Natural killer cell (primary cell): ENCODE results near the gene FAM240B. TPM values are rescaled to one million over a fixed set of nuclear protein-coding genes. Genes with fewer than 3 reads are reported as not detected.

ENCODE experiments used
- ATAC-seq, 3 donors: fragments of 150-1000 bp in 2 of 3; fragments of 200-7000 bp in 1 of 3; cut with Tn5 transposase; 1 replicate in 1 of 3; 2 replicates in 2 of 3; pipeline ENCODE4 v1.10.0; 2021; ENCODE audit warnings: mild to moderate bottlenecking in 2 of 3, moderate library complexity in 2 of 3
- DNase-seq, 2 donors: peaks; one replicate each; pipeline versions ENCODE4 v3.0.0 to v3.0.0-alpha.2; 2013 to 2021; ENCODE audit warnings: mixed read lengths in 1 of 2
- H3K27ac ChIP-seq: one replicate; pipeline ENCODE4 v1.5.1; 2013; ENCODE audit warnings: mild to moderate bottlenecking, low read length
- H3K27me3 ChIP-seq: one replicate; pipeline ENCODE4 v1.6.1; 2013; ENCODE audit warnings: low read length; ENCODE audit not compliant: control insufficient read depth, insufficient read depth
- H3K36me3 ChIP-seq: one replicate; pipeline ENCODE4 v1.6.1; 2013; ENCODE audit warnings: low read length; ENCODE audit not compliant: control insufficient read depth, insufficient read depth
- H3K4me1 ChIP-seq: one replicate; pipeline ENCODE4 v1.6.1; 2013; ENCODE audit warnings: low read length; ENCODE audit not compliant: control insufficient read depth, insufficient read depth
- H3K4me3 ChIP-seq: one replicate; pipeline ENCODE4 v1.5.1; 2013; ENCODE audit warnings: low read length
- H3K9me3 ChIP-seq: one replicate; pipeline ENCODE4 v1.6.1; 2013; ENCODE audit warnings: low read length; ENCODE audit not compliant: control insufficient read depth, insufficient read depth
- H3K27ac Mint-ChIP-seq, 2 donors: one replicate each; pipeline ENCODE4 v1.8.0; 2022; ENCODE audit warnings: mild to moderate bottlenecking in 2 of 2, mixed read lengths in 2 of 2, moderate library complexity in 1 of 2
- H3K27me3 Mint-ChIP-seq, 2 donors: one replicate each; pipeline ENCODE4 v1.8.0; 2022; ENCODE audit warnings: low read depth in 2 of 2, mixed read lengths in 2 of 2
- H3K36me3 Mint-ChIP-seq: one replicate; pipeline ENCODE4 v1.8.0; 2022; ENCODE audit warnings: mixed read lengths
- H3K4me1 Mint-ChIP-seq, 2 donors: one replicate each; pipeline ENCODE4 v1.8.0; 2022; ENCODE audit warnings: mixed read lengths in 2 of 2
- H3K4me3 Mint-ChIP-seq: one replicate; pipeline ENCODE4 v1.8.0; 2022; ENCODE audit warnings: mild to moderate bottlenecking, moderate library complexity, mixed read lengths
- H3K9me3 Mint-ChIP-seq, 2 donors: one replicate each; pipeline ENCODE4 v1.8.0; 2022; ENCODE audit warnings: mixed read lengths in 2 of 2
- WGBS: methylation state at CpG from one replicate; pipeline ENCODE4 v1.1.7; 2013; ENCODE audit warnings: missing lambda C conversion rate; ENCODE audit not compliant: insufficient coverage; 5-methylcytosine and 5-hydroxymethylcytosine counted together
- intact Hi-C: fragments of 100-400 bp; cut with micrococcal nuclease; formaldehyde crosslinking; loops from one replicate; pipeline ENCODE4 v1.14.2; 2022
- total RNA-seq, 4 donors: library from RNA; stranded (reverse); fragments of 120-200 nt in 1 of 4; gene quantifications; one replicate each; pipeline versions ENCODE4 v1.2.3 to v1.2.4, GENCODE V29; 2013 to 2022
- TF ChIP-seq, protein P1 (sequence below): fragments of 200-600 bp; IDR thresholded peaks from one replicate; pipeline ENCODE4 v1.8.0; 2022; ENCODE audit warnings: antibody characterized with exemption

FAM240B gene
- total RNA-seq, 3 donors from 2014 or later (not counting 1 experiment from before 2014, with no cell fraction given): not detected

DNA sequence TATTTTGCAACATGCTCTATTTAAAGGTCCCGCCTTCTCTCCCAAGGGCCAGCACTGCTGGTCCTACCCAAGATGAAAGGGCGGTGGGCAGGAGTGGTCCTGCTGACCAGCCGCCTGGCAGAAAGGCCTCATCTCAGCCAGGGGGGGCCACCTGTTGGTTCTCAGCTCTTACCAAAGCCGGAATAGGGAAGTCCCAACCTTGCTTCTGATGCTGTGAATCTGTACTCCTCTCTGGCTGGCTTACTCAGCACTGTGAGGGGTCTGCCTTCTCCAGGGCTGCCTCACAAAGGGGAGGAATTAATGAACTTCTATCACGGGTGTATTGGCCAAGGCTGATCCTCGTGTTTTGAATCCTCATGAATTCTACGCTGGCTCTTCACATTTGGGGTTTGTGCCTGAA, 13.6 kb upstream of the FAM240B start:
- TF ChIP-seq, protein P1, sequence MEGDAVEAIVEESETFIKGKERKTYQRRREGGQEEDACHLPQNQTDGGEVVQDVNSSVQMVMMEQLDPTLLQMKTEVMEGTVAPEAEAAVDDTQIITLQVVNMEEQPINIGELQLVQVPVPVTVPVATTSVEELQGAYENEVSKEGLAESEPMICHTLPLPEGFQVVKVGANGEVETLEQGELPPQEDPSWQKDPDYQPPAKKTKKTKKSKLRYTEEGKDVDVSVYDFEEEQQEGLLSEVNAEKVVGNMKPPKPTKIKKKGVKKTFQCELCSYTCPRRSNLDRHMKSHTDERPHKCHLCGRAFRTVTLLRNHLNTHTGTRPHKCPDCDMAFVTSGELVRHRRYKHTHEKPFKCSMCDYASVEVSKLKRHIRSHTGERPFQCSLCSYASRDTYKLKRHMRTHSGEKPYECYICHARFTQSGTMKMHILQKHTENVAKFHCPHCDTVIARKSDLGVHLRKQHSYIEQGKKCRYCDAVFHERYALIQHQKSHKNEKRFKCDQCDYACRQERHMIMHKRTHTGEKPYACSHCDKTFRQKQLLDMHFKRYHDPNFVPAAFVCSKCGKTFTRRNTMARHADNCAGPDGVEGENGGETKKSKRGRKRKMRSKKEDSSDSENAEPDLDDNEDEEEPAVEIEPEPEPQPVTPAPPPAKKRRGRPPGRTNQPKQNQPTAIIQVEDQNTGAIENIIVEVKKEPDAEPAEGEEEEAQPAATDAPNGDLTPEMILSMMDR: no peak
- Mint-ChIP-seq H3K4me1 (no peaks in the 10 kb centered on the region), H3K27me3 (peaks cover 0 to 3% of the 10 kb centered on the region in 2 donors), H3K4me3 (no peak overlapping the region), H3K9me3 (no peaks in the 10 kb centered on the region), H3K27ac (no peak overlapping the region), H3K36me3 (no peaks in the 10 kb centered on the region)
- H3K27ac ChIP-seq: no peak overlapping the region
- H3K36me3 ChIP-seq: no peaks in the 10 kb centered on the region
- H3K4me3 ChIP-seq: no peak overlapping the region
- DNase-seq (no peak), ATAC-seq (no peak)
- intact Hi-C loops: no loop called here
- no peaks in the 10 kb centered on the region for H3K4me1 ChIP-seq
- WGBS: 84% methylated on average over 7 of the region's 7 CpGs
- H3K9me3 ChIP-seq: no peaks in the 10 kb centered on the region
- H3K27me3 ChIP-seq: no peaks in the 10 kb centered on the region

DNA sequence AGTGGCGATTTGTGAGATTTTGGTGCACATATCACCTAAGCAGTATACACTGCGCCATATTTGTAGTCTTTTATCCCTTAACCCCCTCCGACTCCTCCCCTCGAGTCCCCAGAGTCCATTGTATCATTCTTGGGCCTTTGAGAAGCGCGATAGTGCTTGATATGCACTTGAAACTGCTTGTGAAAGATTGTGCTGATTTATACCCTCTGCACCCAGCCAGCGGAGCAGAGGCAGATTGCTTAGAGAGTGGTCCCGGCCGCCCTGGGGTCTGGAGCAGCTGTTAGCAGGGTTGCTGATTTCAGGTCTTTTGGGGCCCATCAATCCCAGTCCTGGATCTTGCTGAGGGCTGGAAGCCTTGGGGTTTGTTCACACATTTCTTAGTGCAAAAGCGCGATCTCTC, 13.0 kb upstream of the FAM240B start:
- Mint-ChIP-seq H3K27me3 (peaks cover 0 to 3% of the 10 kb centered on the region in 2 donors), H3K36me3 (no peaks in the 10 kb centered on the region), H3K9me3 (no peaks in the 10 kb centered on the region), H3K4me1 (no peaks in the 10 kb centered on the region), H3K4me3 (no peak overlapping the region), H3K27ac (no peak overlapping the region)
- TF ChIP-seq, protein P1: no peak
- ATAC-seq (no peak), DNase-seq (no peak)
- no peaks in the 10 kb centered on the region for H3K36me3 ChIP-seq
- H3K4me3 ChIP-seq: no peak overlapping the region
- 90% methylated on average over 10 of the region's 11 CpGs for WGBS
- no peaks in the 10 kb centered on the region for H3K4me1 ChIP-seq
- no peaks in the 10 kb centered on the region for H3K27me3 ChIP-seq
- no peaks in the 10 kb centered on the region for H3K9me3 ChIP-seq
- intact Hi-C loops: no loop called here
- no peak overlapping the region for H3K27ac ChIP-seq

DNA sequence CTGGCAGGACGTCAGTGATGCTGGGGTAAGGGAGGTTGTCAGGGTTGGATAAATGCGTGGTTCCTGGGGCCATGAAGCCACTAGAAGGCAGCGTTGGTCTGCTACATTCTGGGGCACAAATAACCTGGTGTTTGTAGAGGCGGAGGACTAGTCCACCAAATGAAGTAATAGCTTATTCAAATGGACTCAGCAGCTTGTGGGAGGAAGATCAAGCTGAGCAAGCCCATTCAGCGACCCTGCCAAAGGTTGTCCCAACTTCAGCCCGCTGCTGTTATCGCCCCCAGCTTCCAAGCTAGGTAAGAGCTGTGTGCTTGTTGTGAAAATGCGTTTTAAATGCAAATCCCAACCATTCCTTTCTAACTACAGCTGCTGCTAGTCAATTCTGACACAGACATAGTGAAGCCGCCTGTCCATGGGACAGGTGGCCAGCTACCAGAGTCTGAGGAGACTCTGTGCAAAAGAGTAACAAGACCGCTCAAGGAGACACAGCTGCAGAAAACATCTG, 7.6 kb upstream of the FAM240B start:
- 50% methylated on average over 8 of the region's 10 CpGs for WGBS
- ATAC-seq (no peak), DNase-seq (peak in 1 of 2 donors; percentile 3)
- Mint-ChIP-seq H3K4me1 (no peaks in the 10 kb centered on the region), H3K4me3 (no peak overlapping the region), H3K27me3 (peaks cover 0 to 6% of the 10 kb centered on the region in 2 donors), H3K36me3 (no peaks in the 10 kb centered on the region), H3K9me3 (no peaks in the 10 kb centered on the region), H3K27ac (no peak overlapping the region)
- Histone ChIP-seq H3K27me3 (no peaks in the 10 kb centered on the region), H3K4me1 (no peaks in the 10 kb centered on the region), H3K27ac (no peak overlapping the region), H3K4me3 (no peak overlapping the region), H3K36me3 (no peaks in the 10 kb centered on the region), H3K9me3 (no peaks in the 10 kb centered on the region)
- TF ChIP-seq, protein P1: no peak
- intact Hi-C loops: no loop called here

DNA sequence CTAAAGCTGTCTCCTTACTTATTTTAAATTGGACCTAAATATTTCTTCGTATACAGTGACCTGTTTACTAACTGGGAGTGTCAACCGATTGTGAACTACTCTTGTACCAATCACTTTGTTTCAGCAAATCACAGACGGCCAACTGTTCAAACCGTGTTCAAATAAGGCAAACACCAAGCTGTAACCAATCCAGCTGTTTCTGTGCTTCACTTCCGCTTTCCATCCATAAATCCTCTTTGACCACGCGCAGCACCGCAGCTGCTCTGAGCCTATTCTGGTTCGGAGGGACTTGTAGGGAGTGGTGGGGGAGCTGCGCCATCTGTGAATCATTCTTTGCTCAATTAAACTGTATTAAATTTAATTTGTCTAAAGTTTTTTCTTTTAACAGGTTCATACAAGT, 4.8 kb upstream of the FAM240B start:
- Histone ChIP-seq H3K4me1 (no peaks in the 10 kb centered on the region), H3K36me3 (no peaks in the 10 kb centered on the region), H3K4me3 (no peak overlapping the region), H3K9me3 (no peaks in the 10 kb centered on the region), H3K27me3 (no peaks in the 10 kb centered on the region), H3K27ac (no peak overlapping the region)
- WGBS: 76% methylated on average over 5 of the region's 10 CpGs
- no peak overlapping the region for H3K27ac Mint-ChIP-seq
- no peak for DNase-seq
- intact Hi-C loops: no loop called here
- no peaks in the 10 kb centered on the region for H3K4me1 Mint-ChIP-seq
- TF ChIP-seq, protein P1: no peak
- H3K36me3 Mint-ChIP-seq: no peaks in the 10 kb centered on the region
- no peak overlapping the region for H3K4me3 Mint-ChIP-seq
- no peaks in the 10 kb centered on the region for H3K9me3 Mint-ChIP-seq
- peaks cover 0 to 6% of the 10 kb centered on the region in 2 donors for H3K27me3 Mint-ChIP-seq
- ATAC-seq: no peak
